CD4-positive, alpha-beta T cell (primary cell): Measurements from ENCODE around the gene DNTTIP2. TPM values are rescaled to one million over a fixed set of nuclear protein-coding genes. Genes with fewer than 3 reads are reported as not detected.
"Not testable (repeated sequence)": the region's sequence is repeated elsewhere in the genome, so short reads cannot be mapped to it uniquely, and the experiment has no call there.

Experiments
- ATAC-seq: fragments of 200-7000 bp; cut with Tn5 transposase; one replicate; pipeline ENCODE4 v1.10.0; 2022; ENCODE audit warnings: mild to moderate bottlenecking; ENCODE audit not compliant: poor library complexity
- CTCF ChIA-PET: fragments of 350-600 bp; sonication (Branson Sonifier 250); formaldehyde crosslinking; loops from one replicate; lab custom pipeline; 2021; ENCODE audit warnings: antibody characterized with exemption, inconsistent platforms; lab: Charles Lee
- POLR2A ChIA-PET: fragments of 350-600 bp; sonication (Branson Sonifier 250); formaldehyde crosslinking; loops from one replicate; lab custom pipeline; 2021; ENCODE audit warnings: antibody characterized with exemption, inconsistent platforms; lab: Charles Lee
- DNase-seq, 14 experiments: peaks; one replicate each; pipeline ENCODE4 v3.0.0-alpha.2; 2013 to 2020; ENCODE audit warnings: mixed read lengths in 2 of 14
- H3K27ac ChIP-seq, 2 donors: one replicate each; pipeline versions ENCODE4 v1.5.1 to v1.7.0; 2013; ENCODE audit warnings: low read length in 2 of 2, low read depth in 1 of 2, mild to moderate bottlenecking in 1 of 2
- H3K27me3 ChIP-seq, 2 experiments: 1 replicate in 1 of 2; 2 replicates in 1 of 2; pipeline versions ENCODE4 v1.6.1 to v1.7.0; 2013; ENCODE audit warnings: low read length in 2 of 2, control low read depth in 1 of 2, mild to moderate bottlenecking in 1 of 2, moderate library complexity in 1 of 2; ENCODE audit not compliant: insufficient read depth in 2 of 2, control insufficient read depth in 1 of 2
- H3K36me3 ChIP-seq: one replicate; pipeline ENCODE4 v1.6.1; 2013; ENCODE audit warnings: low read length, control low read depth; ENCODE audit not compliant: insufficient read depth
- H3K4me1 ChIP-seq: one replicate; pipeline ENCODE4 v1.6.1; 2013; ENCODE audit warnings: low read length, control low read depth; ENCODE audit not compliant: insufficient read depth
- H3K4me3 ChIP-seq: one replicate; pipeline ENCODE4 v1.5.1; 2013; ENCODE audit warnings: mild to moderate bottlenecking, low read length, moderate library complexity
- H3K9me3 ChIP-seq, 2 experiments: 1 replicate in 1 of 2; 2 replicates in 1 of 2; pipeline versions ENCODE4 v1.6.1 to v1.7.0; 2013; ENCODE audit warnings: low read length in 2 of 2, mild to moderate bottlenecking in 2 of 2, control low read depth in 1 of 2, moderate library complexity in 1 of 2; ENCODE audit not compliant: control insufficient read depth in 1 of 2, insufficient read depth in 1 of 2
- H3K27ac Mint-ChIP-seq: one replicate; pipeline ENCODE4 v1.8.0; 2020; ENCODE audit warnings: mixed read lengths
- H3K27me3 Mint-ChIP-seq: one replicate; pipeline ENCODE4 v1.8.0; 2021; ENCODE audit warnings: mixed read lengths
- H3K36me3 Mint-ChIP-seq: one replicate; pipeline ENCODE4 v1.8.0; 2021; ENCODE audit warnings: low read depth, mixed read lengths
- H3K4me1 Mint-ChIP-seq: one replicate; pipeline ENCODE4 v1.8.0; 2021; ENCODE audit warnings: low read depth, mixed read lengths
- H3K4me3 Mint-ChIP-seq: one replicate; pipeline ENCODE4 v1.8.0; 2020; ENCODE audit warnings: mild to moderate bottlenecking, mixed read lengths
- H3K9me3 Mint-ChIP-seq: one replicate; pipeline ENCODE4 v1.8.0; 2020; ENCODE audit warnings: mixed read lengths
- intact Hi-C, 2 experiments: fragments of 100-400 bp; cut with DNase I in 1 of 2; cut with micrococcal nuclease in 1 of 2; formaldehyde crosslinking; loops; one replicate each; pipeline versions ENCODE4 v1.15.1 to v1.9.0; 2023 to 2025; cut with DNase I, micrococcal nuclease
- total RNA-seq, 174 experiments: library from RNA in 2 of 174; stranded (reverse) in 2 of 174; gene quantifications; one replicate each; pipeline ENCODE4 v1.2.3 and lab custom pipeline; 2021 to 2026
- TF ChIP-seq, protein P1 (sequence below): fragments of 200-600 bp; IDR thresholded peaks from one replicate; pipeline ENCODE4 v1.8.0; 2022; ENCODE audit warnings: antibody characterized with exemption, mild to moderate bottlenecking

DNTTIP2 gene
- total RNA-seq, 2 experiments from 2014 or later: 110 to 120 TPM

DNA sequence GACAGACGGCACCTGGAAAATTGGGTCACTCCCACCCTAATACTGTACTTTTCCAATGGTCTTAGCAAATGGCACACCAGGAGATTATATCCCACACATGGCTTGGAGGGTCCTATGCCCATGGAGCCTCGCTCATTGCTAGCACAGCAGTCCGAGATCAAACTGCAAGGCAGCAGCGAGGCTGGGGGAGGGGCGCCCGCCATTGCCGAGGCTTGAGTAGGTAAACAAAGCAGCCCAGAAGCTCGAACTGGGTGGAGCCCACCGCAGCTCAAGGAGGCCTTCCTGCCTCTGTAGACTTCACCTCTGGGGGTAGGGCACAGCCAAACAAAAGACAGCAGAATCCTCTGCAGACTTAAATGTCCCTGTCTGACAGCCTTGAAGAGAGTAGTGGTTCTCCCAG lies 23.0 kb downstream of the DNTTIP2 start:
- H3K4me1 ChIP-seq, ATAC-seq, H3K36me3 Mint-ChIP-seq, H3K27me3 ChIP-seq, H3K4me1 Mint-ChIP-seq, H3K4me3 Mint-ChIP-seq, H3K4me3 ChIP-seq, intact Hi-C loops, H3K27ac Mint-ChIP-seq, H3K36me3 ChIP-seq, H3K9me3 ChIP-seq, H3K27ac ChIP-seq, CTCF ChIA-PET, H3K9me3 Mint-ChIP-seq: not testable (repeated sequence)
- peaks cover 11% of the 10 kb centered on the region for H3K27me3 Mint-ChIP-seq
- peak in 4 of 14 experiments; percentile 7 to 45 (median 10) for DNase-seq
- POLR2A ChIA-PET: interaction anchor here (0.9 to 1.9 kb wide), 3 partner anchors 10 to 53 kb away, joined by 3 to 10 read pairs (median 5); partner anchors contain the start of genes DNTTIP2 and GCLM

DNA sequence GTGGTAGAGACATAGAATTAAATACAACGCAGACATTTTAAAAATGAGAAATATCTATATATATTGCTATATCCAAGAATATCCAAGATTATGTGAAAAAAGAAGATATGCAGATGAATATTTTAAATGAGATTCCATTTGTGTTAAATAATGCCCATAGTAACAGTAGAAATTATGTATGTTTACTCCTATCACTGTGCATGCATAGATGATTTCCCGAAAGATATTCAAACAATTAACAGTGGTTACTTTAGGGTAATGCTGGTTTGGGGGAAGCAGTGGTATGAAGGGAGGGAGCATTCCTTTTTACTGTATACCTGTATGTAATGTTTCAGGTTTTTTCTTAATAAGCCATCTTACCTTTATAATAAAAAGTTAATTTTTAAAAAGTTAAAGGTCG lies 25.1 kb downstream of the DNTTIP2 start:
- Mint-ChIP-seq H3K4me1 (peaks cover 4% of the 10 kb centered on the region), H3K9me3 (no peaks in the 10 kb centered on the region), H3K27me3 (peaks cover 11% of the 10 kb centered on the region), H3K27ac (no peak overlapping the region), H3K36me3 (peaks cover 4% of the 10 kb centered on the region), H3K4me3 (no peak overlapping the region)
- ChIA-PET POLR2A (no interaction called here), CTCF (no interaction called here)
- Histone ChIP-seq H3K4me1 (peaks cover 7% of the 10 kb centered on the region), H3K27me3 (no peaks in the 10 kb centered on the region), H3K27ac (no peak overlapping the region), H3K9me3 (no peaks in the 10 kb centered on the region), H3K4me3 (no peak overlapping the region), H3K36me3 (no peaks in the 10 kb centered on the region)
- no peak for ATAC-seq
- DNase-seq: no peak
- TF ChIP-seq, protein P1, sequence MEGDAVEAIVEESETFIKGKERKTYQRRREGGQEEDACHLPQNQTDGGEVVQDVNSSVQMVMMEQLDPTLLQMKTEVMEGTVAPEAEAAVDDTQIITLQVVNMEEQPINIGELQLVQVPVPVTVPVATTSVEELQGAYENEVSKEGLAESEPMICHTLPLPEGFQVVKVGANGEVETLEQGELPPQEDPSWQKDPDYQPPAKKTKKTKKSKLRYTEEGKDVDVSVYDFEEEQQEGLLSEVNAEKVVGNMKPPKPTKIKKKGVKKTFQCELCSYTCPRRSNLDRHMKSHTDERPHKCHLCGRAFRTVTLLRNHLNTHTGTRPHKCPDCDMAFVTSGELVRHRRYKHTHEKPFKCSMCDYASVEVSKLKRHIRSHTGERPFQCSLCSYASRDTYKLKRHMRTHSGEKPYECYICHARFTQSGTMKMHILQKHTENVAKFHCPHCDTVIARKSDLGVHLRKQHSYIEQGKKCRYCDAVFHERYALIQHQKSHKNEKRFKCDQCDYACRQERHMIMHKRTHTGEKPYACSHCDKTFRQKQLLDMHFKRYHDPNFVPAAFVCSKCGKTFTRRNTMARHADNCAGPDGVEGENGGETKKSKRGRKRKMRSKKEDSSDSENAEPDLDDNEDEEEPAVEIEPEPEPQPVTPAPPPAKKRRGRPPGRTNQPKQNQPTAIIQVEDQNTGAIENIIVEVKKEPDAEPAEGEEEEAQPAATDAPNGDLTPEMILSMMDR: no peak
- intact Hi-C loops: loop anchor here in 1 of 2 experiments (2.0 kb wide), 1 partner anchor 19 kb away; no protein-coding TSS in a partner anchor

DNA sequence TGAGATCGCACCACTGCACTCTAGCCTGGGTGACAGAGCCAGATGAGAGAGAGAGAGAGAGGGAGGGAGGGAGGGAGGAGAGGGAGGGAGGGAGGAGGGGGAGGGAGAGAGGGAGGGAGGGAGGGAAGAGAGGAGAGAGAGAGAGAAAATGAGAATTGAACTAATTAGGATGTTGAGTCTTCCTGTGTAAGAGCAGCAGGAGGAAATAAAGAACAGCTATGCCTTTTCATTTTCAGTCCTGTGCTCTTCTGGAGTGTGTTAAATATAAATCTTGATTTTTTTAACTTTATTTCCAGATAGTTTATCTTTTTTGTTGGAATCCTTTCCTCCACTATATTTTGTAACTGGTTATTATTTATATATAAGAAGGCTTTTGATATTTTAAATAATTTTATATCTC lies 27.1 kb downstream of the DNTTIP2 start:
- Histone ChIP-seq H3K27me3 (no peaks in the 10 kb centered on the region), H3K36me3 (no peaks in the 10 kb centered on the region), H3K9me3 (no peaks in the 10 kb centered on the region), H3K27ac (no peak overlapping the region), H3K4me3 (no peak overlapping the region), H3K4me1 (peaks cover 11% of the 10 kb centered on the region)
- H3K36me3 Mint-ChIP-seq: peaks cover 20% of the 10 kb centered on the region
- TF ChIP-seq, protein P1: no peak
- DNase-seq (no peak), ATAC-seq (no peak)
- intact Hi-C loops: loop anchor here in 1 of 2 experiments (2.0 kb wide), 1 partner anchor 21 kb away; no protein-coding TSS in a partner anchor
- no peaks in the 10 kb centered on the region for H3K9me3 Mint-ChIP-seq
- ChIA-PET CTCF (interaction anchor here (1.3 kb wide), 1 partner anchor 58 kb away, joined by 3 read pairs; no protein-coding TSS in a partner anchor), POLR2A (no interaction called here)
- H3K4me1 Mint-ChIP-seq: peaks cover 18% of the 10 kb centered on the region
- no peak overlapping the region for H3K27ac Mint-ChIP-seq
- H3K27me3 Mint-ChIP-seq: peaks cover 18% of the 10 kb centered on the region
- H3K4me3 Mint-ChIP-seq: no peak overlapping the region

DNA sequence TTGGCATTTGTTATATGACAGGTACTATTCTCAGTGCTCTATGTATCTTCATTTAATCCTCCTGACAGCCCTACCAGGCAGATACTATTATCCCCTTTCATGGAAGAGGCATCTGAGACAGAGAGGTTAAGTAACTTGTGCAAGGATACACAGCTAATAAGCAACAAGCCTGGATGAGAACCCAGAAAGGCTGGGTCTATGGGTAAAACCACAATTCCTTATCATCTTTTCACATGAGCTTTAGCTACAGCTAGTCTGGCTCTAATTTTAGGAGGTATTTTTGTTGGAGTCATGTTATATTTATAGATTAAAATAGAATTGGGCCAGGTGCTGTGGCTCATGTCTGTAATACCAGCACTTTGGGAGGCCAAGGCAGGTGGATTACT lies 27.7 kb downstream of the DNTTIP2 start:
- Mint-ChIP-seq H3K9me3 (no peaks in the 10 kb centered on the region), H3K36me3 (peaks cover 20% of the 10 kb centered on the region), H3K4me1 (peaks cover 18% of the 10 kb centered on the region), H3K27ac (no peak overlapping the region), H3K27me3 (peaks cover 18% of the 10 kb centered on the region), H3K4me3 (no peak overlapping the region)
- H3K36me3 ChIP-seq: no peaks in the 10 kb centered on the region
- no peak overlapping the region for H3K4me3 ChIP-seq
- H3K27me3 ChIP-seq: no peaks in the 10 kb centered on the region
- DNase-seq: no peak
- CTCF ChIA-PET: interaction anchor here (0.8 to 1.3 kb wide), 4 partner anchors 12 to 222 kb away, joined by 3 to 4 read pairs (median 3); partner anchors contain the start of gene DNTTIP2
- no peaks in the 10 kb centered on the region for H3K9me3 ChIP-seq
- ATAC-seq: no peak
- TF ChIP-seq, protein P1: no peak
- peaks cover 11% of the 10 kb centered on the region for H3K4me1 ChIP-seq
- POLR2A ChIA-PET: no interaction called here
- intact Hi-C loops: no loop called here
- H3K27ac ChIP-seq: no peak overlapping the region
